Keratinocyte (primary cell): Measurements from ENCODE around the gene EMX2. TPM values are rescaled to one million over a fixed set of nuclear protein-coding genes. Genes with fewer than 3 reads are reported as not detected.

ENCODE experiments used
- DNase-seq: peaks from one replicate; pipeline ENCODE4 v3.0.0-alpha.2; 2011; ENCODE audit warnings: low read depth, missing footprints, low spot score
- FAIRE-seq: peaks from 2 replicates; lab custom pipeline; 2011; peaks lifted over from hg19 to GRCh38; lab: Jason Lieb, UNC
- H2AFZ ChIP-seq: 2 replicates; pipeline ENCODE4 v1.6.0; 2012; ENCODE audit warnings: low read length, control low read depth, inconsistent platforms; ENCODE audit not compliant: control insufficient read depth
- H3K27ac ChIP-seq: 2 replicates; pipeline ENCODE4 v1.5.1; 2011; ENCODE audit warnings: low read length; ENCODE audit not compliant: control insufficient read depth, insufficient read depth
- H3K27me3 ChIP-seq: 3 replicates; pipeline ENCODE4 v1.6.0; 2011; ENCODE audit warnings: low read length; ENCODE audit not compliant: control insufficient read depth, insufficient read depth; ENCODE audit errors: extremely low read depth
- H3K36me3 ChIP-seq, 2 experiments: 2 replicates in 1 of 2; 3 replicates in 1 of 2; pipeline ENCODE4 v1.5.1; 2011; ENCODE audit warnings: low read length in 2 of 2, mild to moderate bottlenecking in 1 of 2; ENCODE audit not compliant: control insufficient read depth in 2 of 2, insufficient read depth in 2 of 2; ENCODE audit errors: extremely low read depth in 1 of 2
- H3K4me1 ChIP-seq: 3 replicates; pipeline ENCODE4 v1.5.1; 2011; ENCODE audit warnings: low read length; ENCODE audit not compliant: control insufficient read depth, insufficient read depth; ENCODE audit errors: extremely low read depth
- H3K4me2 ChIP-seq: 3 replicates; pipeline ENCODE4 v1.6.0; 2011; ENCODE audit warnings: low read depth, low read length; ENCODE audit not compliant: control insufficient read depth, insufficient read depth; ENCODE audit errors: extremely low read depth
- H3K4me3 ChIP-seq, 3 experiments: fragments of 200-600 bp in 1 of 3; sonication (generic) in 1 of 3; 2 replicates in 2 of 3; 3 replicates in 1 of 3; pipeline ENCODE4 v1.5.1; 2011 to 2016; ENCODE audit warnings: low read length in 3 of 3, mild to moderate bottlenecking in 3 of 3, control low read depth in 2 of 3, inconsistent platforms in 1 of 3, low read depth in 1 of 3, mixed read lengths in 1 of 3, mixed run types in 1 of 3, moderate library complexity in 1 of 3; ENCODE audit not compliant: control insufficient read depth in 2 of 3, insufficient read depth in 2 of 3; ENCODE audit errors: extremely low read depth in 1 of 3
- H3K79me2 ChIP-seq: 2 replicates; pipeline ENCODE4 v1.6.0; 2012; ENCODE audit warnings: low read length; ENCODE audit not compliant: control insufficient read depth, insufficient read depth
- H3K9ac ChIP-seq: 3 replicates; pipeline ENCODE4 v1.6.0; 2011; ENCODE audit warnings: low read length; ENCODE audit not compliant: control insufficient read depth, insufficient read depth; ENCODE audit errors: extremely low read depth
- H3K9me1 ChIP-seq: 3 replicates; pipeline ENCODE4 v1.6.0; 2011; ENCODE audit warnings: low read length; ENCODE audit not compliant: control insufficient read depth, insufficient read depth; ENCODE audit errors: extremely low read depth
- H3K9me3 ChIP-seq: 2 replicates; pipeline ENCODE4 v1.5.1; 2012; ENCODE audit warnings: low read depth, low read length; ENCODE audit not compliant: control insufficient read depth
- H4K20me1 ChIP-seq: 3 replicates; pipeline ENCODE4 v1.6.0; 2011; ENCODE audit warnings: low read length; ENCODE audit not compliant: control insufficient read depth, insufficient read depth; ENCODE audit errors: extremely low read depth
- CTCF ChIP-seq, 3 experiments: IDR thresholded peaks in 1 of 3; conservative IDR thresholded peaks in 1 of 3; optimal IDR thresholded peaks in 1 of 3; 2 replicates in 2 of 3; 3 replicates in 1 of 3; pipeline versions ENCODE3 to v1.5.1; 2011; ENCODE audit warnings: low read length in 3 of 3, mild to moderate bottlenecking in 3 of 3, moderate library complexity in 2 of 3, control low read depth in 1 of 3, inconsistent platforms in 1 of 3; ENCODE audit not compliant: insufficient read depth in 2 of 3; ENCODE audit errors: extremely low read depth in 1 of 3
- EZH2 ChIP-seq: IDR thresholded peaks from one replicate; pipeline ENCODE4 v1.6.1; 2012; ENCODE audit warnings: inconsistent platforms, mild to moderate bottlenecking, low read length, moderate library complexity
- dilution Hi-C: fragments of 300-500 bp; cut with MboI; formaldehyde crosslinking; loops from one replicate; pipeline ENCODE4 v1.7.0; 2020; ENCODE audit warnings: low sequenced_read_pairs; ENCODE audit not compliant: extremely low pct_ligation_motif_present
- polyA plus RNA-seq, 5 experiments: library from polyadenylated mRNA; depleted of rRNA in 3 of 5; stranded (reverse) in 3 of 5; stranded (forward) in 1 of 5; unstranded in 1 of 5; fragments of >200 nt; gene quantifications; 1 replicate in 1 of 5; 2 replicates in 3 of 5; 3 replicates in 1 of 5; pipeline versions ENCODE4 v1.2.1 to v1.2.3, GENCODE V29; 2011 to 2012; ENCODE audit warnings: missing spikeins in 2 of 5, low read depth in 1 of 5, low replicate concordance in 1 of 5

Gene EMX2
- polyA plus RNA-seq, 1 donor (not counting 4 experiments of a cell fraction or from before 2014, with no cell fraction given), result 2.8 TPM

- Histone ChIP-seq H3K36me3 (no peaks in the 10 kb centered on the region), H3K9ac (no peak overlapping the region), H3K4me2 (peak overlapping the region; percentile 94), H3K27ac (no peak overlapping the region), H3K9me1 (no peaks in the 10 kb centered on the region), H3K79me2 (no peaks in the 10 kb centered on the region), H2AFZ (no peak overlapping the region), H3K4me1 (peaks cover 10% of the 10 kb centered on the region), H3K9me3 (no peaks in the 10 kb centered on the region), H3K27me3 (peaks cover 8% of the 10 kb centered on the region), H3K4me3 (no peak overlapping the region), H4K20me1 (no peaks in the 10 kb centered on the region)
- no peak for DNase-seq
- FAIRE-seq, result no peak
- dilution Hi-C loops, result no loop called here
- TF ChIP-seq EZH2 (no peak), CTCF (optimal IDR thresholded peaks at IDR 0.05 in 1 of 3, IDR thresholded peaks at IDR 0.05 in 1 of 3, conservative IDR thresholded peaks at IDR 0.05 in 1 of 3; ENCODE audit: extremely low read depth in 1 of 3, insufficient read depth in 2 of 3, low read length in 3 of 3) (no peak)
Measured at GRCh38 chr10:117540640-117541404, 1.7 kb upstream of the EMX2 start.

GRCh38 chr10:117541405-117541908 lies 1.1 kb upstream of the EMX2 start:
- peak overlapping the region; percentile 71 for H3K9ac ChIP-seq
- peaks cover 10% of the 10 kb centered on the region for H3K4me1 ChIP-seq
- peak overlapping the region; percentile 26 for H3K27ac ChIP-seq
- H2AFZ ChIP-seq, result peak overlapping the region; percentile 93
- no peaks in the 10 kb centered on the region for H4K20me1 ChIP-seq
- DNase-seq, result peak; percentile 32
- H3K9me1 ChIP-seq, result no peaks in the 10 kb centered on the region
- peak overlapping the region; percentile 61 to 89 (median 71) for H3K4me3 ChIP-seq
- dilution Hi-C loops, result no loop called here
- no peaks in the 10 kb centered on the region for H3K79me2 ChIP-seq
- no peak for FAIRE-seq
- no peaks in the 10 kb centered on the region for H3K36me3 ChIP-seq
- TF ChIP-seq CTCF (optimal IDR thresholded peaks at IDR 0.05 in 1 of 3, IDR thresholded peaks at IDR 0.05 in 1 of 3, conservative IDR thresholded peaks at IDR 0.05 in 1 of 3; ENCODE audit: extremely low read depth in 1 of 3, insufficient read depth in 2 of 3, low read length in 3 of 3), result no peak
- TF ChIP-seq EZH2, result no peak
- H3K9me3 ChIP-seq, result no peaks in the 10 kb centered on the region
- H3K27me3 ChIP-seq, result peaks cover 11% of the 10 kb centered on the region
- peak overlapping the region; percentile 94 for H3K4me2 ChIP-seq
